ENCODE data around the gene BICRA.

GRCh38 chr19:47610902-47611301 lies 2.0 kb downstream of the BICRA start:
- TF ChIP-seq CTCF (IDR thresholded peaks at IDR 0.05) (no peak), EZH2 (IDR thresholded peaks at IDR 0.05; ENCODE audit: borderline replicate concordance, insufficient read depth, low read depth, low read length, poor library complexity, severe bottlenecking) (no peak)
